GM23338 (cell line): Measurements from ENCODE around the gene TIPIN. TPM values are rescaled to one million over a fixed set of nuclear protein-coding genes. Genes with fewer than 3 reads are reported as not detected.

ENCODE experiments used
- ATAC-seq: fragments of 200-7000 bp; cut with Tn5 transposase; 3 replicates; pipeline ENCODE4 v1.9.1; 2020
- DNase-seq: peaks from one replicate; pipeline ENCODE4 v3.0.0-alpha.2; 2015; ENCODE audit warnings: low spot score
- H2AFZ ChIP-seq: fragments of 200-600 bp; sonication (generic); 2 replicates; pipeline ENCODE4 v1.8.0; 2016; ENCODE audit warnings: antibody characterized with exemption, mild to moderate bottlenecking, moderate library complexity
- H3F3A ChIP-seq: fragments of 200-600 bp; sonication (generic); replicated peaks from 2 replicates; pipeline ENCODE4 v1.8.0; 2017; ENCODE audit warnings: antibody characterized with exemption, mixed run types, low read depth
- H3K27ac ChIP-seq: fragments of 200-600 bp; sonication (generic); 2 replicates; pipeline ENCODE4 v1.6.1; 2016; ENCODE audit warnings: low read depth
- H3K27me3 ChIP-seq: fragments of 200-600 bp; sonication (generic); 2 replicates; pipeline ENCODE4 v1.8.0; 2016; ENCODE audit warnings: mild to moderate bottlenecking, mixed run types, moderate library complexity; ENCODE audit not compliant: insufficient read depth
- H3K36me3 ChIP-seq: fragments of 200-600 bp; sonication (generic); 2 replicates; pipeline ENCODE4 v1.8.0; 2016; ENCODE audit warnings: mild to moderate bottlenecking; ENCODE audit not compliant: insufficient read depth
- H3K4me1 ChIP-seq: fragments of 200-600 bp; sonication (generic); 2 replicates; pipeline ENCODE4 v1.8.0; 2016; ENCODE audit warnings: mild to moderate bottlenecking, moderate library complexity; ENCODE audit not compliant: insufficient read depth
- H3K4me2 ChIP-seq: fragments of 200-600 bp; sonication (generic); 2 replicates; pipeline ENCODE4 v1.7.1; 2017; ENCODE audit warnings: mixed run types
- H3K4me3 ChIP-seq: fragments of 200-600 bp; sonication (generic); 2 replicates; pipeline ENCODE4 v1.6.1; 2016; ENCODE audit warnings: mixed run types
- H3K79me2 ChIP-seq: fragments of 200-600 bp; sonication (generic); replicated peaks from 2 replicates; pipeline ENCODE4 v1.8.0; 2017; ENCODE audit warnings: mild to moderate bottlenecking; ENCODE audit not compliant: insufficient read depth
- H3K9me2 ChIP-seq: fragments of 200-600 bp; sonication (generic); 2 replicates; pipeline ENCODE4 v1.8.0; 2017; ENCODE audit not compliant: insufficient read depth
- H4K20me1 ChIP-seq: fragments of 200-600 bp; sonication (generic); replicated peaks from 2 replicates; pipeline ENCODE4 v1.8.0; 2017; ENCODE audit warnings: mild to moderate bottlenecking; ENCODE audit not compliant: insufficient read depth
- H3K27ac Mint-ChIP-seq: 2 replicates; pipeline ENCODE4 v1.8.0; 2020; ENCODE audit warnings: inconsistent platforms, mild to moderate bottlenecking, moderate library complexity, mixed read lengths
- H3K27me3 Mint-ChIP-seq: 3 replicates; pipeline ENCODE4 v1.8.0; 2022; ENCODE audit warnings: low read depth, mild to moderate bottlenecking, moderate library complexity, mixed read lengths, inconsistent platforms; ENCODE audit not compliant: insufficient read depth, poor library complexity
- H3K36me3 Mint-ChIP-seq: 3 replicates; pipeline ENCODE4 v1.8.0; 2021; ENCODE audit warnings: low read depth, mild to moderate bottlenecking, inconsistent platforms, moderate library complexity, mixed read lengths
- H3K4me1 Mint-ChIP-seq: 3 replicates; pipeline ENCODE4 v1.8.0; 2020; ENCODE audit warnings: mild to moderate bottlenecking, inconsistent platforms, mixed read lengths
- H3K4me3 Mint-ChIP-seq: 3 replicates; pipeline ENCODE4 v1.8.0; 2021; ENCODE audit warnings: moderate library complexity, mild to moderate bottlenecking, inconsistent platforms, mixed read lengths
- H3K9me3 Mint-ChIP-seq: 3 replicates; pipeline ENCODE4 v1.8.0; 2020; ENCODE audit warnings: moderate library complexity, mild to moderate bottlenecking, inconsistent platforms, mixed read lengths
- CREB1 ChIP-seq: fragments of 250-450 bp; sonication (Bioruptor Pico); IDR thresholded peaks from 2 replicates; pipeline ENCODE4 v1.5.0; 2020; ENCODE audit warnings: low read depth, mild to moderate bottlenecking, moderate library complexity
- NANOG ChIP-seq: IDR thresholded peaks from 2 replicates; pipeline ENCODE4 v1.6.1; 2016; ENCODE audit warnings: antibody characterized with exemption, borderline replicate concordance
- POLR2AphosphoS5 ChIP-seq: IDR thresholded peaks from 2 replicates; pipeline ENCODE4 v1.6.1; 2016; ENCODE audit warnings: antibody characterized with exemption, low read depth
- STAT1 ChIP-seq: IDR thresholded peaks from one replicate; pipeline ENCODE4 v1.6.1; 2016; ENCODE audit warnings: antibody characterized with exemption; ENCODE audit not compliant: unreplicated experiment
- ZNF331 ChIP-seq: fragments of 250-450 bp; sonication (Bioruptor Pico); IDR thresholded peaks from 2 replicates; pipeline ENCODE4 v1.5.0; 2020; ENCODE audit warnings: low read depth, mild to moderate bottlenecking, moderate library complexity
- polyA plus RNA-seq: library from polyadenylated mRNA; unstranded; fragments of >200 nt; fragmentation: Nextera tagmentation; extraction: Ambion mirVana; gene quantifications from 2 replicates; pipeline ENCODE4 v1.2.1, GENCODE V29; 2016
- total RNA-seq: library from RNA; depleted of rRNA; stranded (reverse); fragments of >200 nt; shearing (Covaris generic); gene quantifications from 2 replicates; pipeline ENCODE4 v1.2.3, GENCODE V29; 2014
- TF ChIP-seq, protein P1 (sequence below), 2 experiments: fragments of 200-600 bp in 1 of 2; sonication (generic) in 1 of 2; conservative IDR thresholded peaks; 2 replicates each; pipeline versions ENCODE4 v1.5.1 to v1.6.1; 2016 to 2017; ENCODE audit warnings: antibody characterized with exemption in 2 of 2, low read depth in 2 of 2, mild to moderate bottlenecking in 2 of 2, moderate library complexity in 1 of 2
- TF ChIP-seq, protein P2 (sequence below): IDR thresholded peaks from 2 replicates; pipeline ENCODE4 v1.6.1; 2016; ENCODE audit warnings: antibody characterized with exemption
- TF ChIP-seq, protein P3 (sequence below): IDR thresholded peaks from one replicate; pipeline ENCODE4 v1.6.1; 2018; ENCODE audit warnings: antibody characterized with exemption; ENCODE audit not compliant: unreplicated experiment

Gene TIPIN
- total and polyA plus RNA-seq, 2 experiments from 2014 or later: 25.3 to 39.1 TPM

DNA sequence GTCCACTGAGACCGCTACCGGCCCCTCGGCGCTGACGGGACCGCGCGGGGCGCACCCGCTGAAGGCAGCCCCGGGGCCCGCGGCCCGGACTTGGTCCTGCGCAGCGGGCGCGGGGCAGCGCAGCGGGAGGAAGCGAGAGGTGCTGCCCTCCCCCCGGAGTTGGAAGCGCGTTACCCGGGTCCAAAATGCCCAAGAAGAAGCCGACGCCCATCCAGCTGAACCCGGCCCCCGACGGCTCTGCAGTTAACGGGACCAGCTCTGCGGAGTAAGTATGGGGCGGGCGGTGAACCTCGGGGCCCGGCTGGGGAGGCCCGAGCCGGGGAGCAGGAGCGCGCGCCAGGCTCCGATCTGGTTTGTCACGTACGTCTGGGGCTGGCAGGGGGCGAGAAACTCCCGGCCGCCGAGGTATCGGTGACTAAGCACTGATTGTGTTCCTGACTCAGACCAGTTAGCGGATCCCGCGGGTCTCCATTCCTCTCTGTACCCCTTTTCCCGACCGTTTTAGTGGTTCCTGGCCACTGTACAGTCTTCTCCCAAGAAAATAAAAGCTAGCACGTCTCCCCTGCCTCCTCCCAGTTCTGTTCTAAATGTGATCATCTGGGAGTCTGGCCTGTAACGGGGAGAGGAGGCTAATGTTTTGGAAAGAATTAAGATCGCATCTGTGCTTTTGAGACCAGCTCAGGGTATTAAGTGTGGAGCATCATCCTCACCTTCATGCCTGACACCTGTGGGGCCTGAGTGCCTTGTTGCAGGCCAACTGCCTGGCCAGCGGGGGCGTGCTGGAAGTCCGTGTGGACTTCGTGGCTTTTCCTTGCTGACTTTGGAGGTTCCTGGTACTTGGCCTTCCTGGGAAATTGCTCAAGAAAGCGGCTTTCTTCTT is 30.9 kb upstream of the TIPIN start:
- H2AFZ ChIP-seq: no peak overlapping the region

DNA sequence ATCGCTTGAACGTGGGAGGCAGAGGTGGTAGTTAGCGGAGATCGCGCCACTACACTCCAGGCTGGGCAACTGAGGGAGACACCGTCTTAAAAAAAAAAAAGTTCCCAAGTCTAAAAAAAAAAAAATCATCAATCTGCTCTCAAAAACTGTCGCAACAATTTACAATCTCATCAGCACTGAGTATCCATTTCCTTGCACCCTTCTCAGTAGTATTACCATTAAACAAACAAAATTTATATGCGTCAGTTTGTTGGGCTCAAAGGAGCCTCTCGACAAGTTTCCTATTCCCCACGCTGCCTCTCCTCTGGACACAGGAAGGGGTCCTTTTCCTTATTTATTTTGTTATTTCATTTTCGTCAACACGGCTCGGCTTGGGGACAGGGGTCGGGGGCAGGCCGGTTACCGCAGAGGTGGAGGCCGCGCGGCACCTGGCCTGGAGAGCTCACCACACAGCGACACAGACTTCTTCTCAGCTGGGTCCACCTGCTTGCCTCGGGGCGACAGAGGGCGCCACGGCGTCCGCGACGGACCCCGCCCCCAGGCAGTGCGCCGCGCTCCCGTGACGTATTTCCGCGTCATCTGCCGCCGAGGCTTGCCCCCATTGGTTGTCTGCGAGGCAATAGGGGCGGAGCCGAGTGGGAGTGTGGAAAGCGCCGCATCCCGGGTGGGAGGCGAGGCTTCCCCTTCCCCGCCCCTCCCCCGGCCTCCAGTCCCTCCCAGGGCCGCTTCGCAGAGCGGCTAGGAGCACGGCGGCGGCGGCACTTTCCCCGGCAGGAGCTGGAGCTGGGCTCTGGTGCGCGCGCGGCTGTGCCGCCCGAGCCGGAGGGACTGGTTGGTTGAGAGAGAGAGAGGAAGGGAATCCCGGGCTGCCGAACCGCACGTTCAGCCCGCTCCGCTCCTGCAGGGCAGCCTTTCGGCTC is 30.0 kb upstream of the TIPIN start, which contains the start of gene MAP2K1:
Gene MAP2K1 (plus strand): TSS at position 709 of the 920 bp plus-strand sequence. CDS start 436 bp downstream, outside the sequence.
- H3K9me3 Mint-ChIP-seq: no peaks in the 10 kb centered on the region
- Histone ChIP-seq H3K36me3 (no peaks in the 10 kb centered on the region), H3K4me2 (peak within 1 kb of the TSS; percentile 89), H2AFZ (no peak within 1 kb of the TSS; the same call in 1 of the 2 replicates), H3K79me2 (peaks cover 43% of the 10 kb centered on the region), H3K4me1 (peaks cover 7% of the 10 kb centered on the region), H3K4me3 (peak within 1 kb of the TSS; percentile 82), H3F3A (0 out of 2 replicates have a peak, but pooled peaks cover 6% of the 10 kb centered on the region), H3K27ac (no peak within 1 kb of the TSS), H3K27me3 (no peaks in the 10 kb centered on the region), H4K20me1 (peaks cover 32% of the 10 kb centered on the region), H3K9me2 (no peaks in the 10 kb centered on the region)
- H3K4me3 Mint-ChIP-seq: peak within 1 kb of the TSS; percentile 91
- peaks cover 27% of the 10 kb centered on the region for H3K4me1 Mint-ChIP-seq
- H3K27me3 Mint-ChIP-seq: peaks cover 4% of the 10 kb centered on the region
- TF ChIP-seq CREB1 (CRISPR knock-in tag): peak; percentile 98
- TF ChIP-seq, protein P1, sequence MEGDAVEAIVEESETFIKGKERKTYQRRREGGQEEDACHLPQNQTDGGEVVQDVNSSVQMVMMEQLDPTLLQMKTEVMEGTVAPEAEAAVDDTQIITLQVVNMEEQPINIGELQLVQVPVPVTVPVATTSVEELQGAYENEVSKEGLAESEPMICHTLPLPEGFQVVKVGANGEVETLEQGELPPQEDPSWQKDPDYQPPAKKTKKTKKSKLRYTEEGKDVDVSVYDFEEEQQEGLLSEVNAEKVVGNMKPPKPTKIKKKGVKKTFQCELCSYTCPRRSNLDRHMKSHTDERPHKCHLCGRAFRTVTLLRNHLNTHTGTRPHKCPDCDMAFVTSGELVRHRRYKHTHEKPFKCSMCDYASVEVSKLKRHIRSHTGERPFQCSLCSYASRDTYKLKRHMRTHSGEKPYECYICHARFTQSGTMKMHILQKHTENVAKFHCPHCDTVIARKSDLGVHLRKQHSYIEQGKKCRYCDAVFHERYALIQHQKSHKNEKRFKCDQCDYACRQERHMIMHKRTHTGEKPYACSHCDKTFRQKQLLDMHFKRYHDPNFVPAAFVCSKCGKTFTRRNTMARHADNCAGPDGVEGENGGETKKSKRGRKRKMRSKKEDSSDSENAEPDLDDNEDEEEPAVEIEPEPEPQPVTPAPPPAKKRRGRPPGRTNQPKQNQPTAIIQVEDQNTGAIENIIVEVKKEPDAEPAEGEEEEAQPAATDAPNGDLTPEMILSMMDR (conservative IDR thresholded peaks at IDR 0.05; ENCODE audit: low read depth in 2 of 2): peak; percentile 46 to 81
- TF ChIP-seq, protein P2, sequence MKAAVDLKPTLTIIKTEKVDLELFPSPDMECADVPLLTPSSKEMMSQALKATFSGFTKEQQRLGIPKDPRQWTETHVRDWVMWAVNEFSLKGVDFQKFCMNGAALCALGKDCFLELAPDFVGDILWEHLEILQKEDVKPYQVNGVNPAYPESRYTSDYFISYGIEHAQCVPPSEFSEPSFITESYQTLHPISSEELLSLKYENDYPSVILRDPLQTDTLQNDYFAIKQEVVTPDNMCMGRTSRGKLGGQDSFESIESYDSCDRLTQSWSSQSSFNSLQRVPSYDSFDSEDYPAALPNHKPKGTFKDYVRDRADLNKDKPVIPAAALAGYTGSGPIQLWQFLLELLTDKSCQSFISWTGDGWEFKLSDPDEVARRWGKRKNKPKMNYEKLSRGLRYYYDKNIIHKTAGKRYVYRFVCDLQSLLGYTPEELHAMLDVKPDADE: no peak
- TF ChIP-seq ZNF331: no peak
- TF ChIP-seq, protein P3, sequence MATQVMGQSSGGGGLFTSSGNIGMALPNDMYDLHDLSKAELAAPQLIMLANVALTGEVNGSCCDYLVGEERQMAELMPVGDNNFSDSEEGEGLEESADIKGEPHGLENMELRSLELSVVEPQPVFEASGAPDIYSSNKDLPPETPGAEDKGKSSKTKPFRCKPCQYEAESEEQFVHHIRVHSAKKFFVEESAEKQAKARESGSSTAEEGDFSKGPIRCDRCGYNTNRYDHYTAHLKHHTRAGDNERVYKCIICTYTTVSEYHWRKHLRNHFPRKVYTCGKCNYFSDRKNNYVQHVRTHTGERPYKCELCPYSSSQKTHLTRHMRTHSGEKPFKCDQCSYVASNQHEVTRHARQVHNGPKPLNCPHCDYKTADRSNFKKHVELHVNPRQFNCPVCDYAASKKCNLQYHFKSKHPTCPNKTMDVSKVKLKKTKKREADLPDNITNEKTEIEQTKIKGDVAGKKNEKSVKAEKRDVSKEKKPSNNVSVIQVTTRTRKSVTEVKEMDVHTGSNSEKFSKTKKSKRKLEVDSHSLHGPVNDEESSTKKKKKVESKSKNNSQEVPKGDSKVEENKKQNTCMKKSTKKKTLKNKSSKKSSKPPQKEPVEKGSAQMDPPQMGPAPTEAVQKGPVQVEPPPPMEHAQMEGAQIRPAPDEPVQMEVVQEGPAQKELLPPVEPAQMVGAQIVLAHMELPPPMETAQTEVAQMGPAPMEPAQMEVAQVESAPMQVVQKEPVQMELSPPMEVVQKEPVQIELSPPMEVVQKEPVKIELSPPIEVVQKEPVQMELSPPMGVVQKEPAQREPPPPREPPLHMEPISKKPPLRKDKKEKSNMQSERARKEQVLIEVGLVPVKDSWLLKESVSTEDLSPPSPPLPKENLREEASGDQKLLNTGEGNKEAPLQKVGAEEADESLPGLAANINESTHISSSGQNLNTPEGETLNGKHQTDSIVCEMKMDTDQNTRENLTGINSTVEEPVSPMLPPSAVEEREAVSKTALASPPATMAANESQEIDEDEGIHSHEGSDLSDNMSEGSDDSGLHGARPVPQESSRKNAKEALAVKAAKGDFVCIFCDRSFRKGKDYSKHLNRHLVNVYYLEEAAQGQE: no peak
- peak; percentile 79 for TF ChIP-seq POLR2AphosphoS5
- DNase-seq: peak; percentile 97
- H3K27ac Mint-ChIP-seq: peak within 1 kb of the TSS; percentile 96
- peak; percentile 90 for ATAC-seq
- peaks cover 16% of the 10 kb centered on the region; the same call in 2 of the 3 replicates for H3K36me3 Mint-ChIP-seq

More for the DNA sequence above, 30.9 kb upstream of the TIPIN start:
- peak overlapping the region; percentile 15; the same call in 1 of the 2 replicates for H3K27ac Mint-ChIP-seq
- DNase-seq (peak; percentile 62), ATAC-seq (peak; percentile 61)
- Histone ChIP-seq H3K27ac (no peak overlapping the region), H3K9me2 (no peaks in the 10 kb centered on the region), H3F3A (0 out of 2 replicates have a peak, but pooled peaks cover 6% of the 10 kb centered on the region), H3K4me2 (peak overlapping the region; percentile 89), H3K4me1 (peaks cover 7% of the 10 kb centered on the region), H3K27me3 (no peaks in the 10 kb centered on the region), H3K4me3 (peak overlapping the region; percentile 82), H3K79me2 (peaks cover 52% of the 10 kb centered on the region), H4K20me1 (peaks cover 33% of the 10 kb centered on the region), H3K36me3 (no peaks in the 10 kb centered on the region)
- peaks cover 4% of the 10 kb centered on the region for H3K27me3 Mint-ChIP-seq
- peaks cover 22% of the 10 kb centered on the region; the same call in 2 of the 3 replicates for H3K36me3 Mint-ChIP-seq
- H3K4me1 Mint-ChIP-seq: peaks cover 33% of the 10 kb centered on the region
- no peak for TF ChIP-seq STAT1
- TF ChIP-seq, protein P1 (conservative IDR thresholded peaks at IDR 0.05; ENCODE audit: low read depth in 2 of 2): peak; percentile 50 to 51
- no peak for TF ChIP-seq NANOG
- TF ChIP-seq, protein P2: no peak
- H3K9me3 Mint-ChIP-seq: no peaks in the 10 kb centered on the region
- peak overlapping the region; percentile 91 for H3K4me3 Mint-ChIP-seq
